Kidney epithelial cell (primary cell): ENCODE data around the gene CMBL. TPM values are rescaled to one million over a fixed set of nuclear protein-coding genes. Genes with fewer than 3 reads are reported as not detected.

Experiments
- DNase-seq: peaks from one replicate; pipeline ENCODE4 v3.0.0-alpha.2; 2010; ENCODE audit warnings: low read depth
- H3K27me3 ChIP-seq: 2 replicates; pipeline ENCODE4 v1.6.0; 2011; ENCODE audit warnings: low read length; ENCODE audit not compliant: control insufficient read depth, insufficient read depth
- H3K36me3 ChIP-seq: 2 replicates; pipeline ENCODE4 v1.5.1; 2011; ENCODE audit warnings: low read length; ENCODE audit not compliant: control insufficient read depth, insufficient read depth
- H3K4me3 ChIP-seq: 2 replicates; pipeline ENCODE4 v1.5.1; 2011; ENCODE audit warnings: low read depth, mild to moderate bottlenecking, control low read depth, low read length
- CTCF ChIP-seq: IDR thresholded peaks from 2 replicates; pipeline ENCODE4 v1.5.1; 2011; ENCODE audit warnings: mild to moderate bottlenecking, moderate library complexity, low read length, control low read depth, inconsistent platforms; ENCODE audit not compliant: insufficient read depth, poor library complexity, severe bottlenecking
- total RNA-seq: library from RNA; depleted of rRNA; stranded (reverse); fragments of >200 nt; gene quantifications from 2 replicates; pipeline ENCODE4 v1.2.3, GENCODE V29; 2015

The CMBL gene
- total RNA-seq, 1 donor from 2014 or later, result 7.8 TPM

GRCh38 chr5:10264604-10265003 is 43.1 kb downstream of the CMBL start:
- no peak for DNase-seq
- Histone ChIP-seq H3K36me3 (peaks cover 3% of the 10 kb centered on the region), H3K4me3 (no peak overlapping the region), H3K27me3 (no peaks in the 10 kb centered on the region)
- no peak for TF ChIP-seq CTCF

- no peak for DNase-seq
- H3K36me3 ChIP-seq, result peaks cover 3% of the 10 kb centered on the region
- H3K27me3 ChIP-seq, result no peaks in the 10 kb centered on the region
- TF ChIP-seq CTCF, result no peak
- no peak overlapping the region for H3K4me3 ChIP-seq
Measured at GRCh38 chr5:10262995-10263394, 44.7 kb downstream of the CMBL start.

GRCh38 chr5:10262121-10262774 is 45.5 kb downstream of the CMBL start:
- no peak for DNase-seq
- Histone ChIP-seq H3K36me3 (peaks cover 3% of the 10 kb centered on the region), H3K4me3 (no peak overlapping the region), H3K27me3 (no peaks in the 10 kb centered on the region)
- TF ChIP-seq CTCF, result no peak

GRCh38 chr5:10261065-10261464 is 46.6 kb downstream of the CMBL start:
- no peak overlapping the region for H3K4me3 ChIP-seq
- peaks cover 3% of the 10 kb centered on the region for H3K36me3 ChIP-seq
- DNase-seq, result no peak
- no peak for TF ChIP-seq CTCF
- no peaks in the 10 kb centered on the region for H3K27me3 ChIP-seq

GRCh38 chr5:10259899-10260298 is 47.8 kb downstream of the CMBL start:
- Histone ChIP-seq H3K27me3 (no peaks in the 10 kb centered on the region), H3K4me3 (no peak overlapping the region), H3K36me3 (peaks cover 3% of the 10 kb centered on the region)
- no peak for DNase-seq
- no peak for TF ChIP-seq CTCF

- no peak for TF ChIP-seq CTCF
- Histone ChIP-seq H3K4me3 (no peak overlapping the region), H3K27me3 (no peaks in the 10 kb centered on the region), H3K36me3 (peaks cover under 1% of the 10 kb centered on the region)
- no peak for DNase-seq
Measured at GRCh38 chr5:10257870-10258269, 49.8 kb downstream of the CMBL start.
